WTC11 (cell line): ENCODE measurements around the gene UBE2G1.

Experiments used
- CTCF ChIP-seq: fragments of 200-600 bp; IDR thresholded peaks from 2 replicates; pipeline ENCODE4 v1.8.0; 2022; ENCODE audit warnings: antibody characterized with exemption
- E2F4 ChIP-seq: sonication (generic); formaldehyde crosslinking; IDR thresholded peaks from 2 replicates; pipeline ENCODE4 v1.8.1; 2022; ENCODE audit warnings: low read depth, mild to moderate bottlenecking, moderate library complexity, missing genetic modification reagents, borderline replicate concordance
- ESRRA ChIP-seq: sonication (generic); formaldehyde crosslinking; IDR thresholded peaks from 2 replicates; pipeline ENCODE4 v1.8.1; 2022; ENCODE audit warnings: mild to moderate bottlenecking, missing genetic modification reagents, borderline replicate concordance
- ETV6 ChIP-seq: sonication (generic); formaldehyde crosslinking; IDR thresholded peaks from 2 replicates; pipeline ENCODE4 v1.8.1; 2022; ENCODE audit warnings: mild to moderate bottlenecking, missing genetic modification reagents
- IRF1 ChIP-seq: sonication (generic); formaldehyde crosslinking; IDR thresholded peaks from 2 replicates; pipeline ENCODE4 v1.8.0; 2023; ENCODE audit warnings: missing genetic modification reagents
- JUN ChIP-seq: sonication (generic); formaldehyde crosslinking; IDR thresholded peaks from 2 replicates; pipeline ENCODE4 v1.8.0; 2023; ENCODE audit warnings: mild to moderate bottlenecking, missing genetic modification reagents
- NFE2L1 ChIP-seq: sonication (generic); formaldehyde crosslinking; IDR thresholded peaks from 2 replicates; pipeline ENCODE4 v1.8.1; 2023; ENCODE audit warnings: missing genetic modification reagents
- RELA ChIP-seq: sonication (generic); formaldehyde crosslinking; IDR thresholded peaks from 2 replicates; pipeline ENCODE4 v1.8.1; 2022; ENCODE audit warnings: missing genetic modification reagents, mild to moderate bottlenecking, borderline replicate concordance
- USF2 ChIP-seq: sonication (generic); formaldehyde crosslinking; IDR thresholded peaks from 2 replicates; pipeline ENCODE4 v1.8.1; 2023; ENCODE audit warnings: mild to moderate bottlenecking, missing genetic modification reagents, moderate library complexity
- ZNF423 ChIP-seq: fragments of 250-450 bp; sonication (Bioruptor Pico); IDR thresholded peaks from 2 replicates; pipeline ENCODE4 v2.1.2; 2022; ENCODE audit warnings: mild to moderate bottlenecking, moderate library complexity
- ZNF532 ChIP-seq: fragments of 250-450 bp; sonication (Bioruptor Pico); IDR thresholded peaks from 2 replicates; pipeline ENCODE4 v1.9.0; 2021; ENCODE audit warnings: mild to moderate bottlenecking, borderline replicate concordance

GRCh38 chr17:4248504-4249277, 117.8 kb downstream of the UBE2G1 start:
- TF ChIP-seq CTCF = no peak
- no peak for TF ChIP-seq ZNF532 (CRISPR knock-in tag)
- no peak for TF ChIP-seq ESRRA (CRISPR knock-in tag)
- TF ChIP-seq JUN = no peak
- no peak for TF ChIP-seq IRF1 (CRISPR knock-in tag)
- TF ChIP-seq NFE2L1 (CRISPR knock-in tag) = no peak
- TF ChIP-seq USF2 (CRISPR knock-in tag) = no peak
- no peak for TF ChIP-seq ETV6 (CRISPR knock-in tag)
- TF ChIP-seq RELA = no peak
- TF ChIP-seq ZNF423 = no peak
- TF ChIP-seq E2F4 = no peak
